DND-41 (cell line): ENCODE results near the gene C6orf136.

ENCODE experiments used
- ATAC-seq: fragments of 200-7000 bp; cut with Tn5 transposase; 3 replicates; pipeline ENCODE4 v1.9.1; 2021; ENCODE audit warnings: low read depth; ENCODE audit not compliant: insufficient read depth
- DNase-seq: peaks from one replicate; pipeline ENCODE4 v3.0.0-alpha.2; 2020
- H2AFZ ChIP-seq: 2 replicates; pipeline ENCODE4 v1.6.0; 2012; ENCODE audit warnings: low read depth, low read length
- H3K27ac ChIP-seq: 2 replicates; pipeline ENCODE4 v1.5.1; 2012; ENCODE audit warnings: low read length, inconsistent platforms
- H3K27me3 ChIP-seq: fragments of 200-600 bp; sonication (generic); 2 replicates; pipeline ENCODE4 v1.6.0; 2012; ENCODE audit warnings: low read length, mild to moderate bottlenecking, inconsistent platforms; ENCODE audit not compliant: insufficient read depth, poor library complexity
- H3K36me3 ChIP-seq: 2 replicates; pipeline ENCODE4 v1.5.1; 2012; ENCODE audit warnings: low read length, inconsistent platforms; ENCODE audit not compliant: insufficient read depth
- H3K4me1 ChIP-seq: 2 replicates; pipeline ENCODE4 v1.5.1; 2012; ENCODE audit warnings: mild to moderate bottlenecking, low read length; ENCODE audit not compliant: insufficient read depth
- H3K4me2 ChIP-seq: 2 replicates; pipeline ENCODE4 v1.6.0; 2012; ENCODE audit warnings: mild to moderate bottlenecking, moderate library complexity, low read length, inconsistent platforms; ENCODE audit not compliant: insufficient read depth
- H3K4me3 ChIP-seq, 2 experiments: fragments of 200-600 bp in 1 of 2; shearing (Covaris generic) in 1 of 2; 2 replicates each; pipeline ENCODE4 v1.5.1; 2012 to 2016; ENCODE audit warnings: inconsistent platforms in 2 of 2, low read length in 2 of 2, mild to moderate bottlenecking in 2 of 2, low read depth in 1 of 2, moderate library complexity in 1 of 2
- H3K79me2 ChIP-seq: 2 replicates; pipeline ENCODE4 v1.6.0; 2012; ENCODE audit warnings: low read length, inconsistent platforms; ENCODE audit not compliant: insufficient read depth
- H3K9ac ChIP-seq: 2 replicates; pipeline ENCODE4 v1.6.0; 2012; ENCODE audit warnings: low read depth, mild to moderate bottlenecking, inconsistent platforms, low read length, moderate library complexity
- H3K9me3 ChIP-seq: 2 replicates; pipeline ENCODE4 v1.5.1; 2012; ENCODE audit warnings: low read length, moderate library complexity, mild to moderate bottlenecking, inconsistent platforms; ENCODE audit not compliant: insufficient read depth, severe bottlenecking
- H4K20me1 ChIP-seq: 2 replicates; pipeline ENCODE4 v1.6.0; 2012; ENCODE audit warnings: low read length; ENCODE audit not compliant: insufficient read depth
- CTCF ChIP-seq: IDR thresholded peaks from 2 replicates; pipeline ENCODE4 v1.5.1; 2012; ENCODE audit warnings: borderline replicate concordance, low read length, moderate library complexity, mild to moderate bottlenecking; ENCODE audit not compliant: poor library complexity, severe bottlenecking; ENCODE audit errors: extremely low read depth
- EZH2 ChIP-seq: IDR thresholded peaks from 3 replicates; pipeline ENCODE4 v1.6.1; 2012; ENCODE audit warnings: borderline replicate concordance, low read depth, mild to moderate bottlenecking, moderate library complexity, low read length, inconsistent platforms; ENCODE audit not compliant: severe bottlenecking

The C6orf136 gene

GRCh38 chr6:30614843-30615218, 32.1 kb upstream of the C6orf136 start:
- peak overlapping the region; percentile 72 for H3K4me2 ChIP-seq
- peak; percentile 94 for DNase-seq
- H3K27me3 ChIP-seq = no peaks in the 10 kb centered on the region
- H3K27ac ChIP-seq = peak overlapping the region; percentile 95
- H3K79me2 ChIP-seq = peaks cover 92% of the 10 kb centered on the region
- peak overlapping the region; percentile 72; a peak in 3 of 4 replicates for H3K4me3 ChIP-seq
- no peak overlapping the region for H2AFZ ChIP-seq
- no peaks in the 10 kb centered on the region for H3K9me3 ChIP-seq
- H3K9ac ChIP-seq = peak overlapping the region; percentile 96
- peaks cover 24% of the 10 kb centered on the region for H4K20me1 ChIP-seq
- peak; percentile 70 for ATAC-seq
- TF ChIP-seq EZH2 (no peak), CTCF (no peak)
- peaks cover 56% of the 10 kb centered on the region for H3K36me3 ChIP-seq
- peaks cover 39% of the 10 kb centered on the region for H3K4me1 ChIP-seq

GRCh38 chr6:30615219-30615957, 31.5 kb upstream of the C6orf136 start:
- Histone ChIP-seq H3K4me3 (peak overlapping the region; percentile 72), H3K27me3 (no peaks in the 10 kb centered on the region), H3K36me3 (peaks cover 51% of the 10 kb centered on the region), H3K9ac (peak overlapping the region; percentile 96), H3K79me2 (peaks cover 88% of the 10 kb centered on the region), H4K20me1 (peaks cover 20% of the 10 kb centered on the region), H2AFZ (no peak overlapping the region), H3K9me3 (no peaks in the 10 kb centered on the region), H3K4me2 (peak overlapping the region; percentile 72), H3K27ac (peak overlapping the region; percentile 95), H3K4me1 (peaks cover 39% of the 10 kb centered on the region)
- DNase-seq = peak; percentile 76
- ATAC-seq = no peak
- TF ChIP-seq CTCF (no peak), EZH2 (no peak)

- no peak overlapping the region for H2AFZ ChIP-seq
- peak overlapping the region; percentile 72 for H3K4me3 ChIP-seq
- H3K36me3 ChIP-seq = peaks cover 47% of the 10 kb centered on the region
- DNase-seq (peak; percentile 44), ATAC-seq (no peak)
- peak overlapping the region; percentile 95 for H3K27ac ChIP-seq
- H3K4me1 ChIP-seq = peaks cover 34% of the 10 kb centered on the region
- H3K4me2 ChIP-seq = peak overlapping the region; percentile 72
- peak overlapping the region; percentile 96 for H3K9ac ChIP-seq
- no peaks in the 10 kb centered on the region for H3K27me3 ChIP-seq
- no peaks in the 10 kb centered on the region for H3K9me3 ChIP-seq
- peaks cover 84% of the 10 kb centered on the region for H3K79me2 ChIP-seq
- TF ChIP-seq EZH2 (no peak), CTCF (no peak)
- peaks cover 13% of the 10 kb centered on the region for H4K20me1 ChIP-seq
Measured at GRCh38 chr6:30615958-30616810, 30.7 kb upstream of the C6orf136 start.
